HEK293T (cell line): ENCODE data around the gene BPIFB2.

Source experiments
- BHLHE40 ChIP-seq: fragments of 450-650 bp; IDR thresholded peaks from 2 replicates; pipeline ENCODE4 v1.6.1; 2016; ENCODE audit warnings: mild to moderate bottlenecking, moderate library complexity, borderline replicate concordance
- FOXA1 ChIP-seq: fragments of 450-650 bp; IDR thresholded peaks from 2 replicates; pipeline ENCODE4 v1.6.1; 2016; ENCODE audit warnings: mild to moderate bottlenecking
- FOXK2 ChIP-seq: fragments of 450-650 bp; IDR thresholded peaks from 2 replicates; pipeline ENCODE4 v1.6.1; 2016; ENCODE audit warnings: mild to moderate bottlenecking
- FOXM1 ChIP-seq: fragments of 450-650 bp; IDR thresholded peaks from 2 replicates; pipeline ENCODE4 v1.6.1; 2017; ENCODE audit warnings: mild to moderate bottlenecking, borderline replicate concordance
- HDGF ChIP-seq: fragments of 450-650 bp; IDR thresholded peaks from 2 replicates; pipeline ENCODE4 v1.6.1; 2017; ENCODE audit warnings: antibody characterized with exemption, borderline replicate concordance
- L3MBTL2 ChIP-seq: fragments of 450-650 bp; conservative IDR thresholded peaks from 2 replicates; pipeline ENCODE4 v1.6.1; 2016; ENCODE audit warnings: mild to moderate bottlenecking
- NFRKB ChIP-seq: fragments of 450-650 bp; IDR thresholded peaks from 2 replicates; pipeline ENCODE4 v1.6.1; 2016; ENCODE audit warnings: mild to moderate bottlenecking, moderate library complexity
- SP1 ChIP-seq: fragments of 450-650 bp; IDR thresholded peaks from 2 replicates; pipeline ENCODE4 v1.6.1; 2017
- SUZ12 ChIP-seq: fragments of 450-650 bp; IDR thresholded peaks from 2 replicates; pipeline ENCODE4 v1.6.1; 2016; ENCODE audit warnings: mild to moderate bottlenecking
- TARDBP ChIP-seq: fragments of 450-650 bp; IDR thresholded peaks from 2 replicates; pipeline ENCODE4 v1.6.1; 2016
- TF ChIP-seq, protein P1 (sequence below): fragments of 450-650 bp; IDR thresholded peaks from 2 replicates; pipeline ENCODE4 v1.6.1; 2016

DNA sequence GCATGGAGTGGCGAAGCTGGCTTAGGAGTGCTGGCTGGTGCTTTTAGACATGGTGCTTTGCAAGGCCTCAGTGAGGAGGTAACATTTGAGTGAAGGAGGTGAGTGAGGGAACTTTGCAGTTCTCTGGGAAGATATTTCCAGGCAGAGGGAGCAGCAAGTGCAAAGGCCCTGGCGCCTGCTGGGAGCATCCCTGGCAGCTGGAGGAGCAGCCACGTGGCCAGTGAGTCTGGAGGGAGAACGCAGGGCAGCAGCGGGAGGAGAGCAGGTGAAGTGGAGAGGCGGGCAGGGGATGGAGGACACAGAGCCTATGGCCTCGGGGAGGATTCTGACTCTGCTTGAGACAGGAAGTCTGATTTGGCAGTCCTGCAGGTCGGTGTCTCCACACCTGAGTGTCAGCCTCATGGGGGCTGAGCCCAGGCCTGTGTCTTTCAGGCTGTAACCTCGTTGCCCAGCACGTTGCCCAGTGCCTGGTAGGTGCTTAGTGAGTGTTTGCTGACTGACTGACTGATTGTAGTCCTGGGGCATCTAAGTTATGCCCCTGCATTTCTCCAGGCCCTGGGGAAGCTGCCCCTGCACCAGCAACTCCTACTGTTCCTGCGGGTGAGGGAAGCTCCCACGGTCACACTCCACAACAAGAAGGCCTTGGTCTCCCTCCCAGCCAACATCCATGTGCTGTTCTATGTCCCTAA lies 60.9 kb downstream of the BPIFB2 start:
- TF ChIP-seq SP1 (no peak), FOXK2 (no peak), HDGF (no peak), BHLHE40 (no peak), TARDBP (no peak), FOXM1 (no peak), L3MBTL2 (no peak), NFRKB (no peak), FOXA1 (no peak), SUZ12 (no peak)
- TF ChIP-seq, protein P1, sequence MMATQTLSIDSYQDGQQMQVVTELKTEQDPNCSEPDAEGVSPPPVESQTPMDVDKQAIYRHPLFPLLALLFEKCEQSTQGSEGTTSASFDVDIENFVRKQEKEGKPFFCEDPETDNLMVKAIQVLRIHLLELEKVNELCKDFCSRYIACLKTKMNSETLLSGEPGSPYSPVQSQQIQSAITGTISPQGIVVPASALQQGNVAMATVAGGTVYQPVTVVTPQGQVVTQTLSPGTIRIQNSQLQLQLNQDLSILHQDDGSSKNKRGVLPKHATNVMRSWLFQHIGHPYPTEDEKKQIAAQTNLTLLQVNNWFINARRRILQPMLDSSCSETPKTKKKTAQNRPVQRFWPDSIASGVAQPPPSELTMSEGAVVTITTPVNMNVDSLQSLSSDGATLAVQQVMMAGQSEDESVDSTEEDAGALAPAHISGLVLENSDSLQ = no peak
